Measurements from ENCODE around the gene FGD2.

FGD2 gene

GRCh38 chr6:37059344-37060194 lies 54.1 kb downstream of the FGD2 start:
- ATAC-seq: peak; percentile 94
- TF ChIP-seq ZC3H10 (CRISPR knock-in tag; IDR thresholded peaks at IDR 0.05) (no peak), ZFP3 (CRISPR knock-in tag; IDR thresholded peaks at IDR 0.05) (0 out of 2 replicates have a peak, but pooled peaks have one; percentile 45)

DNA sequence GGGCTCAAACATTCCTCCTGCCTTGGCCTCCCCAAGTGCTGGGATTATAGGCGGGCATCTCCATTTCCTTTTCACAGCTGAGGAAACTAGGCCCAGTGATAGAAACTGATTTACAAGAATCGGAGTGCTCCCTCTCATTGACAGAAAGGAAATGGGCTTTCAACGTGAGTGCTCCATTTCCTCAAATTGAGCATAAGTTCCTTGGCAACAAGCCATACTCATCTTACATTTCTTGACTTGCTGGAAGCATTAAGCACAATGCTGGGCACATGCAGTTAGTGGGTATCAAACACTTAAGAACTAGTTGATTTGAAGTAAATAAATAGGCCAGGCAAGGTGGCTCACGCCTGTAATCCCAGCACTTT lies 54.7 kb downstream of the FGD2 start:
- TF ChIP-seq, protein P1, sequence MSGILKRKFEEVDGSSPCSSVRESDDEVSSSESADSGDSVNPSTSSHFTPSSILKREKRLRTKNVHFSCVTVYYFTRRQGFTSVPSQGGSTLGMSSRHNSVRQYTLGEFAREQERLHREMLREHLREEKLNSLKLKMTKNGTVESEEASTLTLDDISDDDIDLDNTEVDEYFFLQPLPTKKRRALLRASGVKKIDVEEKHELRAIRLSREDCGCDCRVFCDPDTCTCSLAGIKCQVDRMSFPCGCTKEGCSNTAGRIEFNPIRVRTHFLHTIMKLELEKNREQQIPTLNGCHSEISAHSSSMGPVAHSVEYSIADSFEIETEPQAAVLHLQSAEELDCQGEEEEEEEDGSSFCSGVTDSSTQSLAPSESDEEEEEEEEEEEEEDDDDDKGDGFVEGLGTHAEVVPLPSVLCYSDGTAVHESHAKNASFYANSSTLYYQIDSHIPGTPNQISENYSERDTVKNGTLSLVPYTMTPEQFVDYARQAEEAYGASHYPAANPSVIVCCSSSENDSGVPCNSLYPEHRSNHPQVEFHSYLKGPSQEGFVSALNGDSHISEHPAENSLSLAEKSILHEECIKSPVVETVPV (CRISPR knock-in tag; IDR thresholded peaks at IDR 0.05): no peak
- TF ChIP-seq TSHZ2 (CRISPR knock-in tag; IDR thresholded peaks at IDR 0.05) (no peak), TCF4 (CRISPR knock-in tag; IDR thresholded peaks at IDR 0.05; ENCODE audit: borderline replicate concordance) (no peak), ZFP3 (CRISPR knock-in tag; IDR thresholded peaks at IDR 0.05) (no peak), SNAI2 (CRISPR knock-in tag; IDR thresholded peaks at IDR 0.05) (no peak), GLIS3 (CRISPR knock-in tag; IDR thresholded peaks at IDR 0.05) (no peak), RARB (CRISPR knock-in tag; IDR thresholded peaks at IDR 0.05) (no peak), ARNTL (CRISPR knock-in tag; IDR thresholded peaks at IDR 0.05; ENCODE audit: borderline replicate concordance, low read depth) (no peak), PPARA (CRISPR knock-in tag; IDR thresholded peaks at IDR 0.05; ENCODE audit: borderline replicate concordance) (no peak), TOX (CRISPR knock-in tag; IDR thresholded peaks at IDR 0.05; ENCODE audit: borderline replicate concordance) (no peak), BACH2 (CRISPR knock-in tag; IDR thresholded peaks at IDR 0.05; ENCODE audit: borderline replicate concordance) (no peak), OSR1 (CRISPR knock-in tag; IDR thresholded peaks at IDR 0.05) (no peak), CSDC2 (CRISPR knock-in tag; IDR thresholded peaks at IDR 0.05) (no peak), ESRRG (CRISPR knock-in tag; IDR thresholded peaks at IDR 0.05) (no peak), ZC3H10 (CRISPR knock-in tag; IDR thresholded peaks at IDR 0.05) (no peak), PATZ1 (CRISPR knock-in tag; IDR thresholded peaks at IDR 0.05; ENCODE audit: borderline replicate concordance) (no peak), ZNF8 (CRISPR knock-in tag; IDR thresholded peaks at IDR 0.05) (no peak), ZFP30 (CRISPR knock-in tag; IDR thresholded peaks at IDR 0.05) (no peak)
- TF ChIP-seq, protein P2, sequence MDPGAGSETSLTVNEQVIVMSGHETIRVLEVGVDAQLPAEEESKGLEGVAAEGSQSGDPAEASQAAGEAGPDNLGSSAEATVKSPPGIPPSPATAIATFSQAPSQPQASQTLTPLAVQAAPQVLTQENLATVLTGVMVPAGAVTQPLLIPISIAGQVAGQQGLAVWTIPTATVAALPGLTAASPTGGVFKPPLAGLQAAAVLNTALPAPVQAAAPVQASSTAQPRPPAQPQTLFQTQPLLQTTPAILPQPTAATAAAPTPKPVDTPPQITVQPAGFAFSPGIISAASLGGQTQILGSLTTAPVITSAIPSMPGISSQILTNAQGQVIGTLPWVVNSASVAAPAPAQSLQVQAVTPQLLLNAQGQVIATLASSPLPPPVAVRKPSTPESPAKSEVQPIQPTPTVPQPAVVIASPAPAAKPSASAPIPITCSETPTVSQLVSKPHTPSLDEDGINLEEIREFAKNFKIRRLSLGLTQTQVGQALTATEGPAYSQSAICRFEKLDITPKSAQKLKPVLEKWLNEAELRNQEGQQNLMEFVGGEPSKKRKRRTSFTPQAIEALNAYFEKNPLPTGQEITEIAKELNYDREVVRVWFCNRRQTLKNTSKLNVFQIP (CRISPR knock-in tag; IDR thresholded peaks at IDR 0.05; ENCODE audit: borderline replicate concordance, low read depth): no peak
- no peak for ATAC-seq

DNA sequence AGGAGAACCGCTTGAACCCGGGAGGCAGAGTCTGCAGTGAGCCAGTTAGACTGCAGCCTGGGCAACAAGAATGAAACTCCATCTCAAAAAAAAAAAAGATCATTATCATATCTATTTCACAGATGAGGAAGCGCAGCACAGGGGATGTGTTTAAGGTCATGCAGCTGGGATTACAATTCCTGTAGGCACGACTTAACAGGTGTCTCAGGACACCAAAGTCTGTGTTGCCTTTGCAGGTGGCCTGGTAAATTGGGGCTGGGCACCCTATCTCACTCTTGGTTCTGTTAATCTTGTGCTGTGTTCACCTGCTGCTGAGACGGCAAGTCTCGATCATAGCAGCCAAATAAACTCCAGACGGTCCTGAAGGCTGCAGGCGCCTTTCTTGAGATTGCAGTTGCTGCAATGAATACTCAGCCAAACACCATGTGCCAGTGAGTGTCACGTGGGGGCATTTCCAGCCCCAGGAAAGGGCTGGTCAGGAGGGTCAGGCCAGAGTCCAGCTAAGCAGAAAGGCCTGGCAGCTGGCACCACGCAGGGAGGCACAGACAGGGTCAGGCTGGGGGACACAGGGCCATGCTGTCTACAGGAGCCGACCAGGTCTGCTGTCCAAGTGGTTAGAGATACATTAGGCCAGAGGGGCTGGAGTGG lies 55.8 kb downstream of the FGD2 start:
- ATAC-seq: no peak
- TF ChIP-seq GLIS3 (CRISPR knock-in tag; IDR thresholded peaks at IDR 0.05) (no peak), OSR1 (CRISPR knock-in tag; IDR thresholded peaks at IDR 0.05) (no peak), CSDC2 (CRISPR knock-in tag; IDR thresholded peaks at IDR 0.05) (no peak), ARNTL (CRISPR knock-in tag; IDR thresholded peaks at IDR 0.05; ENCODE audit: borderline replicate concordance, low read depth) (no peak), BACH2 (CRISPR knock-in tag; IDR thresholded peaks at IDR 0.05; ENCODE audit: borderline replicate concordance) (no peak), ESRRG (CRISPR knock-in tag; IDR thresholded peaks at IDR 0.05) (no peak), CREB5 (CRISPR knock-in tag; IDR thresholded peaks at IDR 0.05; ENCODE audit: low read depth) (no peak), ZFP30 (CRISPR knock-in tag; IDR thresholded peaks at IDR 0.05) (no peak), PATZ1 (CRISPR knock-in tag; IDR thresholded peaks at IDR 0.05; ENCODE audit: borderline replicate concordance) (no peak), RARB (CRISPR knock-in tag; IDR thresholded peaks at IDR 0.05) (no peak)
- TF ChIP-seq, protein P2 (CRISPR knock-in tag; IDR thresholded peaks at IDR 0.05; ENCODE audit: borderline replicate concordance, low read depth): no peak
